GM19193 (cell line): Measurements from ENCODE around the gene CCDC3.

Experiments used
- POLR2A ChIP-seq: IDR thresholded peaks from 4 replicates; pipeline ENCODE4 v1.6.1; 2011; ENCODE audit not compliant: insufficient read depth, insufficient read length; ENCODE audit errors: extremely low read depth

The CCDC3 gene

GRCh38 chr10:12921163-12921562 is 80.3 kb downstream of the CCDC3 start:
- no peak for TF ChIP-seq POLR2A

- TF ChIP-seq POLR2A = no peak
Observed at GRCh38 chr10:12919574-12919973, 81.9 kb downstream of the CCDC3 start.

- TF ChIP-seq POLR2A = no peak
Observed at GRCh38 chr10:12916587-12916986, 84.9 kb downstream of the CCDC3 start.

GRCh38 chr10:12915637-12916168 is 85.8 kb downstream of the CCDC3 start:
- no peak for TF ChIP-seq POLR2A

GRCh38 chr10:12914111-12914510 is 87.4 kb downstream of the CCDC3 start:
- no peak for TF ChIP-seq POLR2A

- no peak for TF ChIP-seq POLR2A
Observed at GRCh38 chr10:12911795-12912194, 89.7 kb downstream of the CCDC3 start.

- TF ChIP-seq POLR2A = no peak
Observed at GRCh38 chr10:12910835-12911234, 90.7 kb downstream of the CCDC3 start.

- no peak for TF ChIP-seq POLR2A
Observed at GRCh38 chr10:12909836-12910185, 91.7 kb downstream of the CCDC3 start.

- TF ChIP-seq POLR2A = no peak
Observed at GRCh38 chr10:12909182-12909835, 92.2 kb downstream of the CCDC3 start.

GRCh38 chr10:12908773-12909172 is 92.7 kb downstream of the CCDC3 start:
- no peak for TF ChIP-seq POLR2A

- TF ChIP-seq POLR2A = no peak
Observed at GRCh38 chr10:12907656-12908055, 93.9 kb downstream of the CCDC3 start.

GRCh38 chr10:12906051-12906541 is 95.4 kb downstream of the CCDC3 start:
- TF ChIP-seq POLR2A = no peak

GRCh38 chr10:12905067-12905466 is 96.4 kb downstream of the CCDC3 start:
- TF ChIP-seq POLR2A = no peak

GRCh38 chr10:12902851-12903358 is 98.6 kb downstream of the CCDC3 start:
- no peak for TF ChIP-seq POLR2A

- TF ChIP-seq POLR2A = no peak
Observed at GRCh38 chr10:12902135-12902572, 99.4 kb downstream of the CCDC3 start.

GRCh38 chr10:12899546-12899945 is 102.0 kb downstream of the CCDC3 start:
- TF ChIP-seq POLR2A = no peak
